Gastroesophageal sphincter (tissue), 3 donors: ENCODE data around the gene LIN54.
"Not testable (repeated sequence)": the region's sequence is repeated elsewhere in the genome, so short reads cannot be mapped to it uniquely, and the experiment has no call there.

Source experiments
- POLR2A ChIP-seq, 2 donors: fragments of 450-650 bp; IDR thresholded peaks; one replicate each; pipeline ENCODE4 v1.6.1; 2017; ENCODE audit warnings: antibody characterized with exemption in 2 of 2, mild to moderate bottlenecking in 2 of 2, moderate library complexity in 1 of 2
- TF ChIP-seq, protein P1 (sequence below), 4 experiments: fragments of 200-600 bp in 2 of 4; fragments of 450-650 bp in 2 of 4; sonication (generic) in 1 of 4; IDR thresholded peaks; one replicate each; pipeline ENCODE4 v1.5.1; 2017 to 2019; ENCODE audit warnings: antibody characterized with exemption in 4 of 4, mild to moderate bottlenecking in 2 of 4, moderate library complexity in 2 of 4

DNA sequence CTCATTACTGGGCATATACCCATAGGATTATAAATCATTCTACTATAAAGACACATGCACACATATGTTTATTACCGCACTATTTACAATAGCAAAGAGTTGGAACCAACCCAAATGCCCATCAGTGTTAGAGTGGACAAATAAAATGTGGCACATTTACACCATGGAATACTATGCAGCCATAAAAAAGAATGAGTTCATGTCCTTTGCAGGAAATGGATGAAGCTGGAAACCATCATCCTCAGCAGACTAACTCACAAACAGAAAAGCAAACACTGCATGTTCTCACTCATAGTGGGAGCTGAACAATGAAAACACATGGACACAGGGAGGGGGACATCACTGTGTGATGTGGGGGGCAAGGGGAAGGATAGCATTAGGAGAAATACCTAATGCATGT, 13.0 kb upstream of the LIN54 start:
- not testable (repeated sequence) for TF ChIP-seq POLR2A (IDR thresholded peaks at IDR 0.05)
- TF ChIP-seq, protein P1, sequence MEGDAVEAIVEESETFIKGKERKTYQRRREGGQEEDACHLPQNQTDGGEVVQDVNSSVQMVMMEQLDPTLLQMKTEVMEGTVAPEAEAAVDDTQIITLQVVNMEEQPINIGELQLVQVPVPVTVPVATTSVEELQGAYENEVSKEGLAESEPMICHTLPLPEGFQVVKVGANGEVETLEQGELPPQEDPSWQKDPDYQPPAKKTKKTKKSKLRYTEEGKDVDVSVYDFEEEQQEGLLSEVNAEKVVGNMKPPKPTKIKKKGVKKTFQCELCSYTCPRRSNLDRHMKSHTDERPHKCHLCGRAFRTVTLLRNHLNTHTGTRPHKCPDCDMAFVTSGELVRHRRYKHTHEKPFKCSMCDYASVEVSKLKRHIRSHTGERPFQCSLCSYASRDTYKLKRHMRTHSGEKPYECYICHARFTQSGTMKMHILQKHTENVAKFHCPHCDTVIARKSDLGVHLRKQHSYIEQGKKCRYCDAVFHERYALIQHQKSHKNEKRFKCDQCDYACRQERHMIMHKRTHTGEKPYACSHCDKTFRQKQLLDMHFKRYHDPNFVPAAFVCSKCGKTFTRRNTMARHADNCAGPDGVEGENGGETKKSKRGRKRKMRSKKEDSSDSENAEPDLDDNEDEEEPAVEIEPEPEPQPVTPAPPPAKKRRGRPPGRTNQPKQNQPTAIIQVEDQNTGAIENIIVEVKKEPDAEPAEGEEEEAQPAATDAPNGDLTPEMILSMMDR (IDR thresholded peaks at IDR 0.05): not testable (repeated sequence)
